Astrocyte of the cerebellum (primary cell): ENCODE results near the gene TMEM14A.
"Not testable (repeated sequence)": the region's sequence is repeated elsewhere in the genome, so short reads cannot be mapped to it uniquely, and the experiment has no call there.

ENCODE experiments used
- DNase-seq: peaks from one replicate; pipeline ENCODE4 v3.0.0-alpha.2; 2011; ENCODE audit warnings: low read depth
- H3K4me3 ChIP-seq: 2 replicates; pipeline ENCODE4 v1.5.1; 2011; ENCODE audit warnings: mild to moderate bottlenecking, low read depth, low read length, moderate library complexity
- CTCF ChIP-seq: IDR thresholded peaks from 2 replicates; pipeline ENCODE4 v1.5.1; 2012; ENCODE audit warnings: low read length, low read depth, moderate library complexity, mild to moderate bottlenecking; ENCODE audit errors: missing control alignments
- in situ Hi-C: cut with HindIII; loops from 2 replicates; pipeline ENCODE4 v1.10.0; 2017; ENCODE audit warnings: low sequenced_read_pairs

The TMEM14A gene

GRCh38 chr6:52653151-52653550, 17.8 kb upstream of the TMEM14A start:
- no peak for DNase-seq
- TF ChIP-seq CTCF, result no peak
- no peak overlapping the region for H3K4me3 ChIP-seq
- in situ Hi-C loops, result loop anchor here (25.0 kb wide), 2 partner anchors 241 to 391 kb away; partner anchors contain the start of gene EFHC1

GRCh38 chr6:52654007-52654406, 16.9 kb upstream of the TMEM14A start:
- no peak for TF ChIP-seq CTCF
- no peak overlapping the region for H3K4me3 ChIP-seq
- in situ Hi-C loops, result loop anchor here (25.0 kb wide), 2 partner anchors 242 to 392 kb away; partner anchors contain the start of gene EFHC1

GRCh38 chr6:52654592-52654991, 16.3 kb upstream of the TMEM14A start:
- no peak for DNase-seq
- in situ Hi-C loops, result loop anchor here (25.0 kb wide), 2 partner anchors 242 to 392 kb away; partner anchors contain the start of gene EFHC1
- no peak overlapping the region for H3K4me3 ChIP-seq
- no peak for TF ChIP-seq CTCF

More at GRCh38 chr6:52654007-52654406, 16.9 kb upstream of the TMEM14A start:
- no peak for DNase-seq

GRCh38 chr6:52655941-52656340, 15.0 kb upstream of the TMEM14A start:
- in situ Hi-C loops, result loop anchor here (25.0 kb wide), 2 partner anchors 244 to 394 kb away; partner anchors contain the start of gene EFHC1
- H3K4me3 ChIP-seq, DNase-seq: not testable (repeated sequence)

GRCh38 chr6:52657870-52658269, 13.0 kb upstream of the TMEM14A start:
- H3K4me3 ChIP-seq, result no peak overlapping the region
- DNase-seq, result no peak
- in situ Hi-C loops, result loop anchor here (25.0 kb wide), 2 partner anchors 246 to 396 kb away; partner anchors contain the start of gene EFHC1
- no peak for TF ChIP-seq CTCF

GRCh38 chr6:52661551-52661950, 9.4 kb upstream of the TMEM14A start:
- no peak overlapping the region for H3K4me3 ChIP-seq
- no peak for TF ChIP-seq CTCF
- in situ Hi-C loops, result loop anchor here (25.0 kb wide), 2 partner anchors 249 to 399 kb away; partner anchors contain the start of gene EFHC1
- DNase-seq, result no peak

GRCh38 chr6:52662031-52662430, 8.9 kb upstream of the TMEM14A start:
- DNase-seq, result no peak
- no peak for TF ChIP-seq CTCF
- in situ Hi-C loops, result loop anchor here (25.0 kb wide), 2 partner anchors 250 to 400 kb away; partner anchors contain the start of gene EFHC1
- H3K4me3 ChIP-seq, result no peak overlapping the region
